Adrenal gland (tissue), 5 donors: Measurements from ENCODE around the gene TACC2.

ENCODE experiments used
- CTCF ChIP-seq, 6 experiments: fragments of 450-650 bp in 4 of 6; fragments of 200-600 bp in 2 of 6; sonication (generic) in 1 of 6; IDR thresholded peaks; 1 replicate in 5 of 6; 2 replicates in 1 of 6; pipeline versions ENCODE4 v1.5.1 to v1.8.0; 2016 to 2021; ENCODE audit warnings: antibody characterized with exemption in 6 of 6, mild to moderate bottlenecking in 2 of 6, moderate library complexity in 1 of 6
- POLR2A ChIP-seq, 2 donors: fragments of 450-650 bp; IDR thresholded peaks; one replicate each; pipeline ENCODE4 v1.6.1; 2017; ENCODE audit warnings: antibody characterized with exemption in 2 of 2, mild to moderate bottlenecking in 2 of 2, moderate library complexity in 1 of 2
- donor health status: DM: no; HTN: no; CAD: no.

GRCh38 chr10:122075171-122075570, 86.2 kb downstream of the TACC2 start:
- no peak for TF ChIP-seq CTCF (IDR thresholded peaks at IDR 0.05)
- no peak for TF ChIP-seq POLR2A (IDR thresholded peaks at IDR 0.05)
